MCF 10A (cell line): ENCODE results near the gene FAM114A2. TPM values are rescaled to one million over a fixed set of nuclear protein-coding genes. Genes with fewer than 3 reads are reported as not detected.

Experiments used
- BruUV-seq: library from RNA; stranded (reverse); fragments of 400-500 nt; replicated peaks from 2 replicates; lab custom pipeline; 2021; lab: Mats Ljungman, UMichigan
- CTCF ChIA-PET: fragments of 300-600 bp; sonication (Branson Sonifier 250); formaldehyde crosslinking; extraction: SDS; loops from one replicate; lab custom pipeline; 2021; ENCODE audit warnings: antibody characterized with exemption, inconsistent platforms; lab: Yijun Ruan, JAX
- POLR2A ChIA-PET: fragments of 300-600, 350-650 bp; sonication (Branson Sonifier 250); formaldehyde crosslinking; extraction: SDS; loops from one replicate; lab custom pipeline; 2020; ENCODE audit warnings: antibody characterized with exemption, inconsistent platforms; lab: Yijun Ruan, JAX
- DNase-seq: peaks from one replicate; pipeline ENCODE4 v3.0.0-alpha.2; 2018; ENCODE audit not compliant: unreplicated experiment
- H3K27ac Mint-ChIP-seq: one replicate; pipeline ENCODE4 v1.8.0; 2022; ENCODE audit warnings: mild to moderate bottlenecking, low read depth, mixed read lengths; ENCODE audit not compliant: unreplicated experiment
- H3K27me3 Mint-ChIP-seq: one replicate; pipeline ENCODE4 v1.8.0; 2022; ENCODE audit warnings: mixed read lengths; ENCODE audit not compliant: insufficient read depth, unreplicated experiment
- H3K36me3 Mint-ChIP-seq: one replicate; pipeline ENCODE4 v1.8.0; 2022; ENCODE audit warnings: mild to moderate bottlenecking, moderate library complexity, mixed read lengths; ENCODE audit not compliant: insufficient read depth, unreplicated experiment
- H3K4me1 Mint-ChIP-seq: one replicate; pipeline ENCODE4 v1.8.0; 2022; ENCODE audit warnings: mixed read lengths; ENCODE audit not compliant: insufficient read depth, unreplicated experiment
- H3K4me3 Mint-ChIP-seq: one replicate; pipeline ENCODE4 v1.8.0; 2022; ENCODE audit warnings: mild to moderate bottlenecking, moderate library complexity, mixed read lengths; ENCODE audit not compliant: unreplicated experiment
- H3K9me3 Mint-ChIP-seq: one replicate; pipeline ENCODE4 v1.8.0; 2022; ENCODE audit warnings: mixed read lengths; ENCODE audit not compliant: unreplicated experiment
- CTCF ChIP-seq: fragments of 200-600 bp; IDR thresholded peaks from one replicate; pipeline ENCODE4 v1.8.0; 2022; ENCODE audit warnings: antibody characterized with exemption, mild to moderate bottlenecking; ENCODE audit not compliant: unreplicated experiment
- intact Hi-C: fragments of 100-400 bp; cut with micrococcal nuclease; formaldehyde crosslinking; loops from 2 replicates; pipeline ENCODE4 v1.14.1; 2022
- total RNA-seq: library from RNA; stranded (reverse); gene quantifications from 2 replicates; pipeline ENCODE4 v1.2.3, GENCODE V29; 2022

The FAM114A2 gene
- total RNA-seq, 1 experiment from 2014 or later = 48.8 TPM

GRCh38 chr5:154060606-154061005, 21.9 kb upstream of the FAM114A2 start:
- no peak overlapping the region for H3K27ac Mint-ChIP-seq
- ChIA-PET CTCF (interaction anchor here (0.6 to 4.4 kb wide), 6 partner anchors 9 to 591 kb away, joined by 3 to 34 read pairs (median 4); no protein-coding TSS in a partner anchor), POLR2A (interaction anchor here (0.5 kb wide), 1 partner anchor 19 kb away, joined by 3 read pairs; no protein-coding TSS in a partner anchor)
- no peaks in the 10 kb centered on the region for H3K27me3 Mint-ChIP-seq
- no TSS peak for BruUV-seq
- no peak overlapping the region for H3K4me3 Mint-ChIP-seq
- H3K4me1 Mint-ChIP-seq = peaks cover 7% of the 10 kb centered on the region
- no peak for TF ChIP-seq CTCF
- intact Hi-C loops = no loop called here
- peaks cover 14% of the 10 kb centered on the region for H3K36me3 Mint-ChIP-seq
- no peaks in the 10 kb centered on the region for H3K9me3 Mint-ChIP-seq
- DNase-seq = no peak

GRCh38 chr5:154059583-154059982, 20.9 kb upstream of the FAM114A2 start:
- Mint-ChIP-seq H3K36me3 (peaks cover 19% of the 10 kb centered on the region), H3K4me3 (no peak overlapping the region), H3K27me3 (no peaks in the 10 kb centered on the region), H3K9me3 (no peaks in the 10 kb centered on the region), H3K27ac (no peak overlapping the region), H3K4me1 (peaks cover 7% of the 10 kb centered on the region)
- TF ChIP-seq CTCF = no peak
- intact Hi-C loops = no loop called here
- BruUV-seq = no TSS peak
- no peak for DNase-seq
- ChIA-PET CTCF (interaction anchor here (0.6 to 4.4 kb wide), 8 partner anchors 10 to 1527 kb away, joined by 3 to 34 read pairs (median 4); no protein-coding TSS in a partner anchor), POLR2A (interaction anchor here (0.6 to 0.9 kb wide), 2 partner anchors 20 to 97 kb away, joined by 3 read pairs; no protein-coding TSS in a partner anchor)

GRCh38 chr5:154059039-154059430, 20.3 kb upstream of the FAM114A2 start:
- intact Hi-C loops = no loop called here
- CTCF ChIA-PET = interaction anchor here (0.6 to 4.4 kb wide), 10 partner anchors 10 to 1526 kb away, joined by 3 to 34 read pairs (median 4); no protein-coding TSS in a partner anchor
- POLR2A ChIA-PET = interaction anchor here (0.6 to 1.5 kb wide), 3 partner anchors 10 to 97 kb away, joined by 3 to 4 read pairs (median 3); no protein-coding TSS in a partner anchor
- no peak for DNase-seq
- TF ChIP-seq CTCF = no peak
- BruUV-seq = no TSS peak
- Mint-ChIP-seq H3K4me3 (no peak overlapping the region), H3K27ac (no peak overlapping the region), H3K27me3 (no peaks in the 10 kb centered on the region), H3K36me3 (peaks cover 23% of the 10 kb centered on the region), H3K9me3 (no peaks in the 10 kb centered on the region), H3K4me1 (peaks cover 7% of the 10 kb centered on the region)

- Mint-ChIP-seq H3K27me3 (no peaks in the 10 kb centered on the region), H3K36me3 (peaks cover 30% of the 10 kb centered on the region), H3K27ac (no peak overlapping the region), H3K4me1 (peaks cover 7% of the 10 kb centered on the region), H3K4me3 (no peak overlapping the region), H3K9me3 (no peaks in the 10 kb centered on the region)
- BruUV-seq = no TSS peak
- TF ChIP-seq CTCF = no peak
- DNase-seq = peak; percentile 53
- intact Hi-C loops = no loop called here
- ChIA-PET CTCF (interaction anchor here (0.6 to 4.4 kb wide), 15 partner anchors 10 to 1526 kb away, joined by 3 to 34 read pairs (median 3); partner anchors contain the start of genes FAM114A2 and MFAP3), POLR2A (interaction anchor here (0.9 to 1.5 kb wide), 4 partner anchors 9 to 19 kb away, joined by 3 to 4 read pairs (median 3); partner anchors contain the start of genes FAM114A2 and MFAP3)
Measured at GRCh38 chr5:154058055-154059038, 19.6 kb upstream of the FAM114A2 start.
